CD14-positive monocyte (primary cell): ENCODE results near the gene PNISR. TPM values are rescaled to one million over a fixed set of nuclear protein-coding genes. Genes with fewer than 3 reads are reported as not detected.

Experiments
- DNase-seq, 3 donors: peaks; one replicate each; pipeline ENCODE4 v3.0.0-alpha.2; 2011 to 2022
- H2AFZ ChIP-seq: 2 replicates; pipeline ENCODE4 v1.6.0; 2012; ENCODE audit warnings: mild to moderate bottlenecking, low read depth, low read length, inconsistent platforms; ENCODE audit not compliant: insufficient read depth, poor library complexity, severe bottlenecking
- H3K27ac ChIP-seq, 2 donors: 1 replicate in 1 of 2; 2 replicates in 1 of 2; pipeline ENCODE4 v1.5.1; 2012 to 2013; ENCODE audit warnings: low read length in 2 of 2, control low read depth in 1 of 2, inconsistent platforms in 1 of 2, low read depth in 1 of 2, mild to moderate bottlenecking in 1 of 2
- H3K27me3 ChIP-seq, 2 donors: one replicate each; pipeline versions ENCODE4 v1.6.0 to v1.6.1; 2011 to 2013; ENCODE audit warnings: low read length in 2 of 2; ENCODE audit not compliant: control insufficient read depth in 2 of 2, insufficient read depth in 2 of 2
- H3K36me3 ChIP-seq, 2 donors: replicated peaks in 1 of 2; 1 replicate in 1 of 2; 2 replicates in 1 of 2; pipeline versions ENCODE4 v1.5.1 to v1.6.1; 2012 to 2013; ENCODE audit warnings: low read length in 2 of 2, control low read depth in 1 of 2, inconsistent platforms in 1 of 2, mild to moderate bottlenecking in 1 of 2; ENCODE audit not compliant: insufficient read depth in 2 of 2, control insufficient read depth in 1 of 2
- H3K4me1 ChIP-seq, 2 donors: 1 replicate in 1 of 2; 2 replicates in 1 of 2; pipeline versions ENCODE4 v1.5.1 to v1.6.1; 2012 to 2013; ENCODE audit warnings: low read length in 2 of 2, control low read depth in 1 of 2, inconsistent platforms in 1 of 2, mild to moderate bottlenecking in 1 of 2, moderate library complexity in 1 of 2; ENCODE audit not compliant: insufficient read depth in 2 of 2, control insufficient read depth in 1 of 2
- H3K4me2 ChIP-seq: replicated peaks from 2 replicates; pipeline ENCODE3; 2012; ENCODE audit warnings: low read length, moderate library complexity, mild to moderate bottlenecking; ENCODE audit not compliant: poor library complexity, severe bottlenecking; ENCODE audit errors: extremely low read depth
- H3K4me3 ChIP-seq, 3 experiments: fragments of 200-600 bp in 1 of 3; sonication (generic) in 1 of 3; replicated peaks in 1 of 3; 1 replicate in 2 of 3; 2 replicates in 1 of 3; pipeline ENCODE4 v1.5.1; 2011 to 2013; ENCODE audit warnings: low read length in 3 of 3, mild to moderate bottlenecking in 3 of 3, control low read depth in 2 of 3, low read depth in 2 of 3, inconsistent platforms in 1 of 3, moderate library complexity in 1 of 3
- H3K79me2 ChIP-seq: 2 replicates; pipeline ENCODE4 v1.6.0; 2012; ENCODE audit warnings: mild to moderate bottlenecking, control low read depth, inconsistent platforms, low read length, moderate library complexity; ENCODE audit not compliant: insufficient read depth
- H3K9ac ChIP-seq: 2 replicates; pipeline ENCODE4 v1.6.0; 2017; ENCODE audit warnings: low read length, mild to moderate bottlenecking; ENCODE audit not compliant: insufficient read depth, poor library complexity, severe bottlenecking
- H3K9me3 ChIP-seq, 2 donors: replicated peaks in 1 of 2; 1 replicate in 1 of 2; 2 replicates in 1 of 2; pipeline versions ENCODE4 v1.5.1 to v1.6.1; 2012 to 2013; ENCODE audit warnings: low read length in 2 of 2, control low read depth in 1 of 2; ENCODE audit not compliant: control insufficient read depth in 1 of 2, insufficient read depth in 1 of 2
- H4K20me1 ChIP-seq: 2 replicates; pipeline ENCODE4 v1.6.0; 2012; ENCODE audit warnings: mild to moderate bottlenecking, low read length, control low read depth, moderate library complexity; ENCODE audit not compliant: insufficient read depth
- H3K27ac Mint-ChIP-seq, 7 donors: one replicate each; pipeline ENCODE4 v1.8.0; 2020; ENCODE audit warnings: mild to moderate bottlenecking in 7 of 7, mixed read lengths in 7 of 7, moderate library complexity in 6 of 7, inconsistent platforms in 2 of 7
- H3K27me3 Mint-ChIP-seq, 3 donors: one replicate each; pipeline ENCODE4 v1.8.0; 2021 to 2022; ENCODE audit warnings: low read depth in 3 of 3, mild to moderate bottlenecking in 3 of 3, mixed read lengths in 3 of 3, moderate library complexity in 3 of 3, inconsistent platforms in 1 of 3
- H3K36me3 Mint-ChIP-seq, 2 donors: one replicate each; pipeline ENCODE4 v1.8.0; 2020; ENCODE audit warnings: mixed read lengths in 2 of 2, inconsistent platforms in 1 of 2, mild to moderate bottlenecking in 1 of 2
- H3K4me1 Mint-ChIP-seq: one replicate; pipeline ENCODE4 v1.8.0; 2020; ENCODE audit warnings: mild to moderate bottlenecking, mixed read lengths
- H3K4me3 Mint-ChIP-seq, 2 donors: one replicate each; pipeline ENCODE4 v1.8.0; 2020; ENCODE audit warnings: mild to moderate bottlenecking in 2 of 2, mixed read lengths in 2 of 2, moderate library complexity in 1 of 2
- H3K9me3 Mint-ChIP-seq, 7 donors: one replicate each; pipeline ENCODE4 v1.8.0; 2020 to 2022; ENCODE audit warnings: mixed read lengths in 7 of 7, mild to moderate bottlenecking in 6 of 7, moderate library complexity in 6 of 7, inconsistent platforms in 2 of 7
- CTCF ChIP-seq: fragments of 200-600 bp; IDR thresholded peaks from one replicate; pipeline ENCODE4 v1.8.0; 2022; ENCODE audit warnings: antibody characterized with exemption, mild to moderate bottlenecking
- WGBS: methylation state at CpG from one replicate; pipeline ENCODE4 v1.1.5; 2013; ENCODE audit warnings: missing lambda C conversion rate; ENCODE audit not compliant: insufficient coverage; 5-methylcytosine and 5-hydroxymethylcytosine counted together
- intact Hi-C, 2 donors: fragments of 100-400 bp; cut with micrococcal nuclease; formaldehyde crosslinking; loops; one replicate each; pipeline versions ENCODE4 v1.15.0 to v1.15.1; 2023
- polyA plus RNA-seq, 3 donors: library from polyadenylated mRNA; depleted of rRNA in 1 of 3; unstranded in 2 of 3; stranded (reverse) in 1 of 3; fragments of 300-500 nt in 2 of 3; fragments of >200 nt in 1 of 3; fragmentation: Illumina TruSeq in 2 of 3; gene quantifications; 1 replicate in 2 of 3; 2 replicates in 1 of 3; pipeline ENCODE4 v1.2.3, GENCODE V29; 2012 to 2021

PNISR gene
- polyA plus RNA-seq, 3 donors, result 28.9 to 75.4 (median 33.9) TPM

- H3K36me3 Mint-ChIP-seq, result peaks cover 69 to 86% of the 10 kb centered on the region in 2 donors
Measured at GRCh38 chr6:99409672-99410071, 15.4 kb downstream of the PNISR start.

GRCh38 chr6:99407076-99407475 lies 18.0 kb downstream of the PNISR start:
- no peak overlapping the region for H3K9ac ChIP-seq
- H3K27me3 Mint-ChIP-seq, result no peaks in the 10 kb centered on the region
- H3K9me3 Mint-ChIP-seq, result no peaks in the 10 kb centered on the region
- DNase-seq, result no peak
- H3K4me2 ChIP-seq, result no peak overlapping the region
- H3K79me2 ChIP-seq, result peaks cover 19% of the 10 kb centered on the region
- no peak overlapping the region for H3K4me3 Mint-ChIP-seq
- no peaks in the 10 kb centered on the region for H3K27me3 ChIP-seq
- peaks cover 69 to 86% of the 10 kb centered on the region in 2 donors for H3K36me3 Mint-ChIP-seq
- 100% methylated on average over 1 of the region's 7 CpGs for WGBS
- no peaks in the 10 kb centered on the region for H3K4me1 ChIP-seq
- no peaks in the 10 kb centered on the region for H3K9me3 ChIP-seq
- no peak overlapping the region for H3K27ac Mint-ChIP-seq
- intact Hi-C loops, result no loop called here
- no peak overlapping the region for H3K4me3 ChIP-seq
- H2AFZ ChIP-seq, result no peak overlapping the region
- peaks cover 4% of the 10 kb centered on the region for H3K4me1 Mint-ChIP-seq
- H3K36me3 ChIP-seq, result peaks cover 94 to 100% of the 10 kb centered on the region in 2 donors
- peaks cover 50% of the 10 kb centered on the region for H4K20me1 ChIP-seq
- no peak overlapping the region for H3K27ac ChIP-seq
- TF ChIP-seq CTCF, result no peak

More at GRCh38 chr6:99409672-99410071, 15.4 kb downstream of the PNISR start:
- Histone ChIP-seq H3K4me1 (no peaks in the 10 kb centered on the region), H3K9ac (no peak overlapping the region), H3K27ac (no peak overlapping the region), H3K4me2 (no peak overlapping the region), H3K9me3 (no peaks in the 10 kb centered on the region), H3K79me2 (peaks cover 45% of the 10 kb centered on the region), H3K36me3 (peaks cover 83 to 98% of the 10 kb centered on the region in 2 donors), H4K20me1 (peaks cover 76% of the 10 kb centered on the region), H3K27me3 (no peaks in the 10 kb centered on the region), H3K4me3 (no peak overlapping the region), H2AFZ (no peak overlapping the region)
- no peaks in the 10 kb centered on the region for H3K4me1 Mint-ChIP-seq
- H3K27me3 Mint-ChIP-seq, result no peaks in the 10 kb centered on the region
- no peaks in the 10 kb centered on the region for H3K9me3 Mint-ChIP-seq
- TF ChIP-seq CTCF, result no peak
- H3K4me3 Mint-ChIP-seq, result no peak overlapping the region
- intact Hi-C loops, result no loop called here
- H3K27ac Mint-ChIP-seq, result no peak overlapping the region
- DNase-seq, result no peak
